Skeletal muscle cell (primary cell): ENCODE results near the gene MRRF.

Source experiments
- DNase-seq: peaks from one replicate; pipeline ENCODE4 v3.0.0-alpha.2; 2010; ENCODE audit warnings: low read depth
- H3K4me3 ChIP-seq: 2 replicates; pipeline ENCODE4 v1.5.1; 2011; ENCODE audit warnings: low read depth, mild to moderate bottlenecking, control low read depth, low read length, moderate library complexity

Gene MRRF

GRCh38 chr9:122264360-122265148 is at the start of gene MRRF, which contains the start of gene RBM18:
Gene MRRF (plus strand): TSS chr9:122264882. CDS start chr9:122270892, 6,010 bp downstream.
Gene RBM18 (minus strand): TSS chr9:122264840. CDS start chr9:122261492, 3,348 bp downstream.
- H3K4me3 ChIP-seq: peak within 1 kb of the TSS; percentile 96
- DNase-seq: peak; percentile 65

GRCh38 chr9:122215663-122216062 is 49.0 kb upstream of the MRRF start:
- H3K4me3 ChIP-seq: no peak overlapping the region
- no peak for DNase-seq

- no peak overlapping the region for H3K4me3 ChIP-seq
- no peak for DNase-seq
These were observed 48.4 kb upstream of the MRRF start for GRCh38 chr9:122216138-122216797.

- H3K4me3 ChIP-seq: no peak overlapping the region
- DNase-seq: no peak
These were observed 47.8 kb upstream of the MRRF start for GRCh38 chr9:122216798-122217418.

GRCh38 chr9:122217640-122218039 is 47.0 kb upstream of the MRRF start:
- no peak overlapping the region for H3K4me3 ChIP-seq
- no peak for DNase-seq

- no peak overlapping the region for H3K4me3 ChIP-seq
- DNase-seq: no peak
These were observed 46.4 kb upstream of the MRRF start for GRCh38 chr9:122218071-122218934.

GRCh38 chr9:122218935-122219855 is 45.5 kb upstream of the MRRF start:
- no peak for DNase-seq
- H3K4me3 ChIP-seq: peak overlapping the region; percentile 28

GRCh38 chr9:122219856-122220672 is 44.6 kb upstream of the MRRF start:
- DNase-seq: no peak

GRCh38 chr9:122220673-122221182 is 44.0 kb upstream of the MRRF start:
- no peak for DNase-seq
- no peak overlapping the region for H3K4me3 ChIP-seq

More at GRCh38 chr9:122219856-122220672, 44.6 kb upstream of the MRRF start:
- no peak overlapping the region for H3K4me3 ChIP-seq

GRCh38 chr9:122221183-122221811 is 43.4 kb upstream of the MRRF start:
- H3K4me3 ChIP-seq: no peak overlapping the region
- DNase-seq: no peak

GRCh38 chr9:122222791-122223190 is 41.9 kb upstream of the MRRF start:
- DNase-seq: no peak
- H3K4me3 ChIP-seq: no peak overlapping the region

GRCh38 chr9:122223435-122223834 is 41.2 kb upstream of the MRRF start:
- DNase-seq: no peak

GRCh38 chr9:122225312-122226141 is 39.2 kb upstream of the MRRF start:
- no peak for DNase-seq
- H3K4me3 ChIP-seq: no peak overlapping the region

More at GRCh38 chr9:122223435-122223834, 41.2 kb upstream of the MRRF start:
- H3K4me3 ChIP-seq: no peak overlapping the region

GRCh38 chr9:122226142-122226757 is 38.4 kb upstream of the MRRF start:
- no peak for DNase-seq
- H3K4me3 ChIP-seq: no peak overlapping the region

GRCh38 chr9:122226758-122227574 is 37.7 kb upstream of the MRRF start:
- H3K4me3 ChIP-seq: no peak overlapping the region

More at GRCh38 chr9:122226758-122227574, 37.7 kb upstream of the MRRF start:
- no peak for DNase-seq
